Vagina (tissue), 2 donors: ENCODE data around the gene RASSF8.

Source experiments
- CTCF ChIP-seq, 3 experiments: fragments of 450-650 bp in 2 of 3; fragments of 200-600 bp in 1 of 3; sonication (generic) in 1 of 3; IDR thresholded peaks; one replicate each; pipeline ENCODE4 v1.5.1; 2017 to 2019; ENCODE audit warnings: antibody characterized with exemption in 3 of 3, mild to moderate bottlenecking in 2 of 3, moderate library complexity in 2 of 3
- POLR2A ChIP-seq, 2 donors: fragments of 450-650 bp; IDR thresholded peaks; one replicate each; pipeline ENCODE4 v1.6.1; 2017; ENCODE audit warnings: antibody characterized with exemption in 2 of 2, mild to moderate bottlenecking in 2 of 2, moderate library complexity in 2 of 2

- no peak for TF ChIP-seq CTCF (IDR thresholded peaks at IDR 0.05)
- TF ChIP-seq POLR2A (IDR thresholded peaks at IDR 0.05) = peak in 1 of 2 donors; percentile 43
Measured at GRCh38 chr12:26125400-26126339, 167.2 kb downstream of the RASSF8 start.
